OCI-LY3 (cell line): Measurements from ENCODE around the gene LYZ.

Source experiments
- CTCF ChIP-seq: fragments of 200-600, 300-600 bp; sonication (generic); IDR thresholded peaks from 2 replicates; pipeline ENCODE4 v1.5.1; 2014; ENCODE audit warnings: antibody characterized with exemption, low read length, low read depth
- EZH2phosphoT487 ChIP-seq: fragments of 200-600 bp; shearing (Covaris generic); IDR thresholded peaks from 2 replicates; pipeline ENCODE4 v1.6.1; 2018; ENCODE audit warnings: antibody characterized with exemption, mixed run types, low read depth

DNA sequence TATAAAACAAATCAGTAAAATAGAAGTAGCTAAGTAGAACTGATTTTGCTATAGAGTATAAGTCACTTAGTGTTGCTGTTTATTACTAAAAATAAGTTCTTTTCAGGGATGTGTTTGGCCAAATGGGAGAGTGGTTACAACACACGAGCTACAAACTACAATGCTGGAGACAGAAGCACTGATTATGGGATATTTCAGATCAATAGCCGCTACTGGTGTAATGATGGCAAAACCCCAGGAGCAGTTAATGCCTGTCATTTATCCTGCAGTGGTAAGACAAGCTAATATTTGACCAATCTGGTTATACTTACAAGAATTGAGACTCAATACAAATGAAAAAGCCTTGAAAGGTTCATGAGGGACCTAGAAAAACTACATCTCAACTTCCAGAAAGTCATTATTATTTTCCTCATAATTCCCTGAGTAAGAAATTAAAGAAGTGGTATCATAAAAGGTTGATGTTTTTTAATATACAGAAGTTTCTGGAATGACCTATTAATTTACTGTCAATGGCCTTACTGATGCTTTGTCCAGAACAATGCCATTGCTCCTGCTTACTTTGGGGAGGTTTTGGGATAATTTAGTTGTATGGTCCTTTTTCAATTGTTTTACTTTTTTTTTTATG lies 1.9 kb downstream of the LYZ start:
- TF ChIP-seq CTCF (no peak), EZH2phosphoT487 (no peak)
